OCI-LY1 (cell line): ENCODE data around the gene SNCG.

Source experiments
- H2AFZ ChIP-seq: fragments of 200-600 bp; sonication (generic), shearing (Covaris generic); 2 replicates; pipeline ENCODE4 v1.6.0; 2014; ENCODE audit warnings: antibody characterized with exemption, mild to moderate bottlenecking, low read length
- H3F3A ChIP-seq: fragments of 200-600 bp; sonication (generic), shearing (Covaris generic); 2 replicates; pipeline ENCODE4 v1.6.0; 2014; ENCODE audit warnings: mild to moderate bottlenecking, antibody characterized with exemption, low read length, moderate library complexity; ENCODE audit not compliant: insufficient read depth
- H3K27ac ChIP-seq: fragments of 200-600 bp; sonication (generic); 2 replicates; pipeline ENCODE4 v1.5.1; 2014; ENCODE audit warnings: low read length, mixed run types, mild to moderate bottlenecking, low read depth; ENCODE audit not compliant: poor library complexity, severe bottlenecking
- H3K27me3 ChIP-seq: fragments of 200-600 bp; sonication (generic); 2 replicates; pipeline ENCODE4 v1.6.0; 2014; ENCODE audit warnings: antibody characterized with exemption, mild to moderate bottlenecking, low read length, moderate library complexity; ENCODE audit not compliant: insufficient read depth
- H3K36me3 ChIP-seq: fragments of 200-600 bp; sonication (generic); 2 replicates; pipeline ENCODE4 v1.6.1; 2014; ENCODE audit warnings: mild to moderate bottlenecking, antibody characterized with exemption, low read length, moderate library complexity, mixed read lengths; ENCODE audit not compliant: insufficient read depth
- H3K4me1 ChIP-seq: fragments of 200-600 bp; sonication (generic); 2 replicates; pipeline ENCODE4 v1.5.1; 2014; ENCODE audit warnings: mild to moderate bottlenecking, low read length, moderate library complexity; ENCODE audit not compliant: insufficient read depth, severe bottlenecking
- H3K4me2 ChIP-seq: fragments of 200-600 bp; sonication (generic), shearing (Covaris generic); 2 replicates; pipeline ENCODE4 v1.6.1; 2014; ENCODE audit warnings: low read length
- H3K4me3 ChIP-seq: fragments of 200-600 bp; sonication (generic); 2 replicates; pipeline ENCODE4 v1.5.1; 2014; ENCODE audit warnings: low read length, low read depth, mild to moderate bottlenecking, mixed read lengths; ENCODE audit not compliant: poor library complexity, severe bottlenecking
- H3K79me2 ChIP-seq: fragments of 200-600 bp; shearing (Covaris generic); 2 replicates; pipeline ENCODE4 v1.6.1; 2016; ENCODE audit warnings: mixed run types, low read length, mixed read lengths; ENCODE audit not compliant: insufficient read depth
- H3K9ac ChIP-seq: fragments of 200-600 bp; sonication (generic), shearing (Covaris generic); 2 replicates; pipeline ENCODE4 v1.6.1; 2014; ENCODE audit warnings: mild to moderate bottlenecking, low read length, mixed read lengths
- H3K9me2 ChIP-seq: fragments of 200-600 bp; sonication (generic), shearing (Covaris generic); 2 replicates; pipeline ENCODE4 v1.6.1; 2014; ENCODE audit warnings: low read depth, mild to moderate bottlenecking, low read length, mixed read lengths
- H3K9me3 ChIP-seq: fragments of 200-600 bp; shearing (Covaris generic); 2 replicates; pipeline ENCODE4 v1.6.1; 2014; ENCODE audit warnings: low read length, mixed read lengths
- H4K20me1 ChIP-seq: fragments of 200-600 bp; sonication (generic), shearing (Covaris generic); 2 replicates; pipeline ENCODE4 v1.6.0; 2016; ENCODE audit warnings: mild to moderate bottlenecking, low read length; ENCODE audit not compliant: insufficient read depth
- CTCF ChIP-seq: fragments of 200-600 bp; sonication (generic), shearing (Covaris generic); IDR thresholded peaks from 2 replicates; pipeline ENCODE4 v1.5.1; 2017; ENCODE audit warnings: mild to moderate bottlenecking, antibody characterized with exemption, low read length, moderate library complexity, mixed read lengths
- EZH2 ChIP-seq: fragments of 200-600 bp; sonication (generic), shearing (Covaris generic); IDR thresholded peaks from 2 replicates; pipeline ENCODE4 v1.8.0; 2017; ENCODE audit warnings: borderline replicate concordance, mixed run types, mild to moderate bottlenecking, antibody characterized with exemption, low read length, moderate library complexity, mixed read lengths

The SNCG gene

GRCh38 chr10:86970162-86970981, 12.0 kb downstream of the SNCG start:
- Histone ChIP-seq H3K79me2 (no peaks in the 10 kb centered on the region), H3K4me3 (peak overlapping the region; percentile 75), H3K4me1 (peaks cover 26% of the 10 kb centered on the region), H2AFZ (peak overlapping the region; percentile 44; the same call in 1 of the 2 replicates), H3K9me3 (no peaks in the 10 kb centered on the region), H3K4me2 (peak overlapping the region; percentile 86), H3K9me2 (no peaks in the 10 kb centered on the region), H3K27ac (no peak overlapping the region), H3K9ac (peak overlapping the region; percentile 82), H3K27me3 (no peaks in the 10 kb centered on the region), H4K20me1 (no peaks in the 10 kb centered on the region), H3K36me3 (no peaks in the 10 kb centered on the region), H3F3A (no peaks in the 10 kb centered on the region)
- TF ChIP-seq EZH2 (no peak), CTCF (no peak)

GRCh38 chr10:86970982-86971231, 12.5 kb downstream of the SNCG start:
- Histone ChIP-seq H3K4me3 (peak overlapping the region; percentile 75), H3K4me2 (peak overlapping the region; percentile 86), H3K9ac (peak overlapping the region; percentile 82), H3K27me3 (no peaks in the 10 kb centered on the region), H3K9me3 (no peaks in the 10 kb centered on the region), H3K79me2 (no peaks in the 10 kb centered on the region), H3K27ac (no peak overlapping the region), H3K4me1 (peaks cover 26% of the 10 kb centered on the region), H3K9me2 (no peaks in the 10 kb centered on the region), H3K36me3 (no peaks in the 10 kb centered on the region), H3F3A (no peaks in the 10 kb centered on the region), H4K20me1 (no peaks in the 10 kb centered on the region), H2AFZ (peak overlapping the region; percentile 44; the same call in 1 of the 2 replicates)
- TF ChIP-seq CTCF (no peak), EZH2 (no peak)

GRCh38 chr10:86971232-86971991, 13.0 kb downstream of the SNCG start:
- H3K9me2 ChIP-seq, result no peaks in the 10 kb centered on the region
- no peak overlapping the region for H3K27ac ChIP-seq
- no peaks in the 10 kb centered on the region for H3K9me3 ChIP-seq
- H3K4me3 ChIP-seq, result peak overlapping the region; percentile 75
- no peaks in the 10 kb centered on the region for H4K20me1 ChIP-seq
- H3F3A ChIP-seq, result no peaks in the 10 kb centered on the region
- H3K4me2 ChIP-seq, result peak overlapping the region; percentile 86
- H3K79me2 ChIP-seq, result no peaks in the 10 kb centered on the region
- peak overlapping the region; percentile 21; the same call in 1 of the 2 replicates for H2AFZ ChIP-seq
- H3K9ac ChIP-seq, result peak overlapping the region; percentile 82
- peaks cover 23% of the 10 kb centered on the region for H3K4me1 ChIP-seq
- H3K36me3 ChIP-seq, result no peaks in the 10 kb centered on the region
- H3K27me3 ChIP-seq, result no peaks in the 10 kb centered on the region
- TF ChIP-seq EZH2 (no peak), CTCF (no peak)
